Kidney (tissue), 14 donors: ENCODE measurements around the gene MAPKAP1. TPM values are rescaled to one million over a fixed set of nuclear protein-coding genes. Genes with fewer than 3 reads are reported as not detected.

ENCODE experiments used
- DNase-seq, 5 donors: peaks; one replicate each; pipeline ENCODE4 v3.0.0-alpha.2; 2013 to 2020
- FAIRE-seq: peaks from 2 replicates; lab custom pipeline; 2012; peaks lifted over from hg19 to GRCh38; lab: Jason Lieb, UNC
- H3K27ac ChIP-seq, 2 donors: one replicate each; pipeline ENCODE4 v1.7.0; 2013; ENCODE audit warnings: low read depth in 2 of 2, low read length in 2 of 2, inconsistent platforms in 1 of 2
- H3K27me3 ChIP-seq: one replicate; pipeline ENCODE4 v1.7.1; 2013; ENCODE audit warnings: low read length, inconsistent platforms; ENCODE audit not compliant: control insufficient read depth, insufficient read depth
- H3K36me3 ChIP-seq, 3 donors: one replicate each; pipeline versions ENCODE4 v1.7.0 to v1.7.1; 2013; ENCODE audit warnings: low read length in 3 of 3, control low read depth in 1 of 3, inconsistent platforms in 1 of 3; ENCODE audit not compliant: insufficient read depth in 3 of 3, control insufficient read depth in 2 of 3
- H3K4me1 ChIP-seq, 3 donors: one replicate each; pipeline versions ENCODE4 v1.7.0 to v1.7.1; 2013; ENCODE audit warnings: low read length in 3 of 3, inconsistent platforms in 1 of 3, low read depth in 1 of 3; ENCODE audit not compliant: control insufficient read depth in 2 of 3, insufficient read depth in 2 of 3
- H3K4me3 ChIP-seq, 3 donors: one replicate each; pipeline versions ENCODE4 v1.7.0 to v1.8.1; 2013; ENCODE audit warnings: low read length in 3 of 3, control low read depth in 1 of 3, inconsistent platforms in 1 of 3
- H3K9ac ChIP-seq, 3 donors: one replicate each; pipeline versions ENCODE4 v1.7.0 to v1.7.1; 2013; ENCODE audit warnings: low read length in 3 of 3, control low read depth in 1 of 3, inconsistent platforms in 1 of 3
- H3K9me3 ChIP-seq, 3 donors: one replicate each; pipeline versions ENCODE4 v1.7.0 to v1.7.1; 2013; ENCODE audit warnings: low read length in 3 of 3, control low read depth in 1 of 3, inconsistent platforms in 1 of 3; ENCODE audit not compliant: control insufficient read depth in 2 of 3, insufficient read depth in 1 of 3
- CTCF ChIP-seq: IDR thresholded peaks from 3 replicates; pipeline ENCODE4 v1.5.1; 2012; ENCODE audit warnings: mild to moderate bottlenecking, moderate library complexity, borderline replicate concordance; ENCODE audit not compliant: insufficient read depth; ENCODE audit errors: extremely low read depth
- intact Hi-C: fragments of 100-400 bp; cut with DNase I; formaldehyde crosslinking; loops from one replicate; pipeline ENCODE4 v1.11.1; 2022
- polyA plus RNA-seq: library from polyadenylated mRNA; stranded (reverse); fragments of 350-450 nt; fragmentation: Illumina TruSeq; extraction: RNeasy Lipid Tissue Mini Kit (QIAGEN cat#74804); gene quantifications from one replicate; pipeline ENCODE4 v1.2.3, GENCODE V29; 2014; ENCODE audit warnings: low read depth, low replicate concordance; ENCODE audit not compliant: insufficient read depth
- total RNA-seq: library from RNA; stranded (reverse); fragmentation: NEBNext Ultra II Directional; extraction: Animal tissue kit (Norgen Biotek cat#: 25700); gene quantifications from one replicate; pipeline ENCODE4 v1.2.1, GENCODE V29; 2021
- donor health status: control.
- donor health status: control.
- donor health status: control.
- donor health status: control.
- donor health status: control.
- donor health status: DM: yes; HTN: yes; CAD: no.
- donor health status: Normal renal cell carcinoma (clear cell type).

MAPKAP1 gene
- total and polyA plus RNA-seq, 2 donors from 2014 or later, result 70.5 to 99.4 TPM

GRCh38 chr9:125532412-125532811, 174.6 kb downstream of the MAPKAP1 start:
- DNase-seq (no peak), FAIRE-seq (no peak)
- Histone ChIP-seq H3K27ac (no peak overlapping the region), H3K36me3 (no peaks in the 10 kb centered on the region), H3K27me3 (no peaks in the 10 kb centered on the region), H3K9me3 (no peaks in the 10 kb centered on the region), H3K4me3 (peak overlapping the region in 2 of 3 donors; percentile 21 to 38), H3K4me1 (peaks cover 0 to 22% (median 11%) of the 10 kb centered on the region in 3 donors), H3K9ac (no peak overlapping the region)
- TF ChIP-seq CTCF, result no peak
- intact Hi-C loops, result no loop called here

GRCh38 chr9:125529589-125530515, 177.2 kb downstream of the MAPKAP1 start:
- Histone ChIP-seq H3K9me3 (no peaks in the 10 kb centered on the region), H3K9ac (no peak overlapping the region), H3K4me3 (peak overlapping the region in 2 of 3 donors; percentile 3 to 38), H3K27me3 (no peaks in the 10 kb centered on the region), H3K4me1 (peaks cover 0 to 18% (median 11%) of the 10 kb centered on the region in 3 donors), H3K36me3 (no peaks in the 10 kb centered on the region), H3K27ac (peak overlapping the region in 1 of 2 donors; percentile 43)
- TF ChIP-seq CTCF, result no peak
- intact Hi-C loops, result no loop called here
- FAIRE-seq (no peak), DNase-seq (no peak)

- Histone ChIP-seq H3K27me3 (no peaks in the 10 kb centered on the region), H3K36me3 (no peaks in the 10 kb centered on the region), H3K9me3 (no peaks in the 10 kb centered on the region), H3K27ac (peak overlapping the region in 1 of 2 donors; percentile 43), H3K9ac (no peak overlapping the region), H3K4me3 (peak overlapping the region in 1 of 3 donors; percentile 38), H3K4me1 (peaks cover 0 to 12% (median 8%) of the 10 kb centered on the region in 3 donors)
- intact Hi-C loops, result no loop called here
- FAIRE-seq, result no peak
- no peak for DNase-seq
- no peak for TF ChIP-seq CTCF
These were observed 177.9 kb downstream of the MAPKAP1 start for GRCh38 chr9:125529107-125529506.
